Measurements from ENCODE around the gene ASPSCR1.

Gene ASPSCR1

GRCh38 chr17:81977211-81977808 is at the start of gene ASPSCR1:
ASPSCR1 (plus strand) TSS chr17:81977629; CDS start chr17:81977647, 18 bp downstream.
- DNase-seq, result peak; percentile 89 to 90

DNA sequence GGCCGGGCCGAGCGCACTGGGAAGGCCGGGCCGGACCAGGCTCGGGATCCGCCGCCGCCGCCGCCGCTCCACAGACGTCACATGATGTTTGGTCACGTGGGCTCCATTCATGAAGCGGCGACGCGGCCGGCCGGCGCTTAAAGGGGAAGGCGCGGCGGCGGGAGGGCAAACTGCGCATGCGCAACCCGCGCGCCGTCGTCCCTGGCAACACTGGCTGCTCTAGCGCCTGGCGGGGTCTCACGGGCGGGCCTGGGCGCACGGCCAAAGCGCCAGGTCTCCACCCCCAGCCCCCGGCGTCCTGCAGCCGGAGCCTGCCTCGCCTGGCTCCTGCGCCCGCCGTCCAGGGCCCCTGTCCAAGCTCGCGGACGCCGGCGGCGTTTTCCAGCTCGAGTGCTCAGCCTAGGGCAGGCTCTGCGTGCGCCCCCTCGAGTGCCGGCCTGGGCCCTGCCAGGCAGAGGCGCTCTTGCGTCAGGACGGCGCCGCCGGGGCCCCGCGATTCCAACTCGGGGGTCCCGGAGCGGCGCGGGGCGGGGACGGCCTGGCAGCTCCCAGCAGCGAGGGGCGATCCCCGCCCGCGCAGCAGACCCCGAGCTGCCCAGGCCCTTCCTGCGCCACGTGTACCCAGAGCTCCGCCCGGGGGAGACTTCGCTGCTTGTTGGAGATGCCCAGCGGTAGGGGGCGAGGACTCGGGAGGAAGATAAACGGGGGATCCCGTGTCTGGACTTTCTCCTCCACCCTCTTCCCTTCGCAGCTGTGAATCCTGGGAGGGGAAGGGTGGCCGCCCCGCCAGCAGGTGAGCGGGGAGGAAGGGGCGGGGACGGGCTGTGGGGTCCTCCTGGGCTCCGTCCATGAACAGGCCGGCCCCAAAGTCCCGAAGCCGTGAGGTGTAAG is 49.5 kb upstream of the ASPSCR1 start, which contains the start of gene MAFG:
Gene MAFG, minus strand, starts transcription at position 83 of the 891 bp plus-strand sequence. CDS start 4,550 bp downstream, outside the sequence.
- peak; percentile 91 for DNase-seq

DNA sequence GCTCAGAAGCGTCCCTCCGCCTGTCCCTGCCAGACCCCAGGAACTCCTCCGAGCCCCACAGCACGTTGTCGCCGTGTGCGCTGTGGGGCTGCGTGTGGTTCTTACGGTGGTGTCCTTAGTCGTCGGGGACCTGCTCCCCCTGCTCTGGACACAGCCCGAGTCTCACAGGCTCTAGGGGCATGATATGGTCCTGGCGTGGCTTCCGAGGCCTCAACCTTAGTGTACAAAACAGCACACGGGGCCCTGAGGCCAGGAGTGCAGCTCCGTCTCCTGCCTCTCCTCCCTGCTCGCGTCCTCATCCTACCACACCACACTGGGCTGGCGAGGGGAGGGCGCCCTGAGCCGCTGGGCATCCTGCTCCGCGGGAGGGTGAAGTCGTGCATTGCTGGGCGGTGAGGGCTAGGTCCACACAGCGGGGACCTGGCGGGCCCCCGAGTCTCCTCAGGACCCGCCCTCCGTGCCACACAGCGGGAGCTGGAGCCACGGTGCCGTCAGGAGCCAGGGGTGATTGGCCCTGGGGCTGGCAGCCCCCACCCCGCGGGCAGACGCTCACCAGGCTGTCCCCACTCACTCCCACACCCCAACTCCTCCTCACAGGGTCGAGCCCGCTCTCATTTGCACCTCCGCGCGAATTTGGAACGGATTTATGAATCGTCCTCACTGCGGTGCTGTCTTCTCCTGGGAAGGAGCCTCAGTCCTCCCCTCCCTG is 48.7 kb upstream of the ASPSCR1 start:
- no peak for DNase-seq

GRCh38 chr17:81929253-81930141 is 47.9 kb upstream of the ASPSCR1 start:
- DNase-seq, result no peak

- DNase-seq, result no peak
Observed at GRCh38 chr17:81930142-81931125, 47.0 kb upstream of the ASPSCR1 start.

- no peak for DNase-seq
Observed at GRCh38 chr17:81931189-81931556, 46.3 kb upstream of the ASPSCR1 start.

DNA sequence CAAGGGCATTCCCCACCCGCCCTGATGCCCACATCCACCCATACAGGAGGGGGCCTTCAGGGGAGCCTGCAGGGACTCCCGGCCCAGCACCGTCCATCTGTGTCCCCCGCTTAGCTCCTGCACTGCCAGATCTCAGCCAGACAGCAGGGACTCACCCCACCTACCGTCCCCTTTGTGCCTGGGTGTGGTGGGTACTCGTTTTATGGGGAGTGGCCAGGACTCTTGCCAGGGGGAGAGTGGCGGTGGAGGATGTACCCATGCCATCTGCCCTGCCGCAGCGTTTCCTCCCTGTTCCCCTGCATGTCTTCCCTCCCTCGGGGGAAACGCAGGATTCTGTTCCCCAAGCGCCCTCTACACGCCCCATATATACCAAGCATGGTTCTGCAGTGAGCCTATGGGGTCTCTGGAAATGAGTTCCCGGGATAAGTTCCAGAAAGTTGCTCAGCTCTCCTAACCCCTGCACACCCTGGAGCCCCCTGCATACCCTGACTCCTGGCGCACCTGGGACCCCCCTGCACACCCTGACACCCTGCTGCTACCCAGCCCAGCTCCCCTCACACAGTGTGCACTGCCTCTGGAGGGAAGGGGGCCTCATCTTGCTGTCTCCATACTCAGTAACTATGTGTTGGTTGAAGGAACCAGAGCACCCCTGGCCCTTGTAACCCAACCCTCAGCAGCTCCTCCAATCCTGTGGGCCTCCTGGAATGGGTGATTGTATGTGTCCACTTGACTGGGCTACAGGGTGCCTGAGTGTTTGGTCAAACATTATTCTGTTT is 45.7 kb upstream of the ASPSCR1 start:
- DNase-seq, result no peak

DNA sequence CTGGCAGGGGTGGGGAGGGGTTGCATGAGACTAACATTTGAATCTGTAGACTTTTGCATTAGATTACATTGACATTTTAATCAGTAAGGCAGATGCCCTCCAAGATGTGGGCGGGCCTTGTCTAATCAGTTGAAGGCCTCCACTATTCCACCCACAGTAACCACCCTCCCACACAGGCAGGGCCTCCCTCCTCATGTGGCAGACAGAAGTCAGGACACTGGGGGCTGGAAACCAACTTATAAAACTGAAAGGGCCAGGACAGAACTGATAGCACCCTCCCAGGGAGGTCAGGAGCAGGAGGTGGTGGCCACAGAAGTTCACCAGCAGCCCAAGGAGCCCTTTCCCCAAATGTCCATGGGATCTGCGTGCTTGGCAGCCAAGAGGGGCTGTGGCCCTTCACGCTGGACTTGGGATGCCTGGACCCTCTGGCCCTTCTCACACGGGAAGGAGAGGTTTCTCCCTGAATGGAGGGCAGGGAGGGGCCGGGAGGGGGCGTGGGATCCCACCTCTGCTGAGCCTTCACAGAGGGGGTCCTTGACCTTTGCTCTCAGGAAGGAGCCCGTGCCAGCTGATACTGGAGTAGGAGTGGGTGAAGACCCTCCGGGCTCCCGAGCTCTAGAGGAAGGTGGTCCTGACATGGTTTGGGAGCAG is 45.0 kb upstream of the ASPSCR1 start:
- DNase-seq, result no peak

DNA sequence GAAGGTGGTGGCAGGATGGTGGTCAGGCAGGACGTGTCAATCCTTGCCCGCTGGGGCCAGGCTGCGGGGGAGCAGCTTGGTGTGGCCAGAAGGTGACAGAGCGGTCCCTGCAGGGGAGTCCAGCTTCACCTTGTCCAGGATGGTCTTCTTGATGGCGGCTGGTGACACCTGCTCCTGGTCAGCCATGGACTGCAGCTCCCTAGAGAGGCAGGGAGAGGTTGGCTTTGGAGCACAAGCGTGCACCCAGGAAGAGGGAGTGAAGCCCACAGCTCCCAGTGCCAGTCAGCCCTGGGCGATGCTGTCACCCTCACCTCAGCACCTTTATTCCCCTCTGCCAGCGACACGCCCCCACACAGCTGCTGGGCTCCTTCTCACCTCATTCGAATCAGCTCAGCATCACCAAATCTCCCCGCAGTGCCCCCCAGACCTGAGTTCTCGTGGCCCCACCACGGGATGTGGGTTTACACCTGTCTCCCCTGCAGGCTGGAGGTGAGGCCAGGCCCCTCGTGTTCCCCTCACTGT is 44.2 kb upstream of the ASPSCR1 start:
- DNase-seq, result no peak

DNA sequence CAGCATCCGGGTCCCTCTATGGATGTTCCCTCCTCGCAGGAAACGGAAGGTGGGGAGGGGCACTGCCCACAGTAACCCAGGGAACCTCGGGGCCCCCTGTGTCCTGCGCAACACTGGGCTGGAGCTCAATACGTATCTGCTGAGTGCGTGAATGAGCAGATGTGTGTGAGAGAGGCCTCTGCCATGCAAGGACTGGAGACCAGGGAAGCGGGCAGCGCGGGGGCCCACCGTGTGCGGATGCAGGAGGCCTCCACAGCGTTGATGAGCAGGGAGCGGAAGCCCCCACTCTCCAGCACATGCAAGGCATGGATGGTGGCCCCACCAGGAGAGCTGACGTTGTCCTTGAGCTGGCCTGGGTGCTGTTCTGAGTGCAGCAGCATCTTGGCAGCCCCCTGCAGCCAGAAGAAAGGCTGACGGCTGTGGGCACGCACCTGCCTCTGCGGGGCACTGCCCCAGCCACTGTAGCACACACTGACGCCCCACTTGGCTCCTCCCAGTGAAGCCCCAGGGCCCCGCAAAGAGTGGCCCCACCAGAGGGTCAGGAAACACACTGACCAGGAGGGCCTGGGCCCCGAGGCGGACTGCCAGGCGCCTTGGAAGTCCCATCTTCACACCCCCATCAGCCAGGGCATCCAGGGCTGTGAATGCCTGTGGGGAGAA is 43.2 kb upstream of the ASPSCR1 start:
- DNase-seq, result no peak

- no peak for DNase-seq
Observed at GRCh38 chr17:81934850-81935708, 42.4 kb upstream of the ASPSCR1 start.

GRCh38 chr17:81935709-81936084 is 41.7 kb upstream of the ASPSCR1 start:
- DNase-seq, result no peak

- DNase-seq, result no peak
Observed at GRCh38 chr17:81939218-81939617, 38.2 kb upstream of the ASPSCR1 start.

DNA sequence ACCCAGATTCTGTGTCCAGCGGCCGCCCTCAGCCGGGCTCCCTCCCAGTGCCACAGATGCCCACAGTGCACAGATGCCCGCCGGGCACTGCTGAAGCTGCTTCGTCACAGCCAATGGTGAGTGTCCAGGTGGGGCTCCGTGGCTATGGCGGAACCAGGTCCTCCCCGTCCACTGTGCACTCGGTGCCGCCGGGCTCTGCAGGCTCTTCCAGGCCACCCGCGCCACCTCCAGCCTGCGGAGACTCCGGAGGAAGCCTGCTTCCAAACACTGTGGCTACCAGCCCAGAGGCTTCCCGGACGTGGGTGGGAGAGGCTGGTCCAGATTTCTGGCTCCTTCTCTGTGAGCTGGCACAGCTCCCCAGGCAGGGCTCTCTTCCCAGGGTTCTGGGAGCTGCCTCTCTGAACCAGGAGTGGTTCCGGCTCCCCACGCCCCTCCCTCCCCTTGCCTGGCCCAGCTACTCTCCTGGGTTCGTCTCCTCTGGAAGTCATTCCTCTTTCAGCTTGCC is 37.5 kb upstream of the ASPSCR1 start:
- DNase-seq, result no peak

DNA sequence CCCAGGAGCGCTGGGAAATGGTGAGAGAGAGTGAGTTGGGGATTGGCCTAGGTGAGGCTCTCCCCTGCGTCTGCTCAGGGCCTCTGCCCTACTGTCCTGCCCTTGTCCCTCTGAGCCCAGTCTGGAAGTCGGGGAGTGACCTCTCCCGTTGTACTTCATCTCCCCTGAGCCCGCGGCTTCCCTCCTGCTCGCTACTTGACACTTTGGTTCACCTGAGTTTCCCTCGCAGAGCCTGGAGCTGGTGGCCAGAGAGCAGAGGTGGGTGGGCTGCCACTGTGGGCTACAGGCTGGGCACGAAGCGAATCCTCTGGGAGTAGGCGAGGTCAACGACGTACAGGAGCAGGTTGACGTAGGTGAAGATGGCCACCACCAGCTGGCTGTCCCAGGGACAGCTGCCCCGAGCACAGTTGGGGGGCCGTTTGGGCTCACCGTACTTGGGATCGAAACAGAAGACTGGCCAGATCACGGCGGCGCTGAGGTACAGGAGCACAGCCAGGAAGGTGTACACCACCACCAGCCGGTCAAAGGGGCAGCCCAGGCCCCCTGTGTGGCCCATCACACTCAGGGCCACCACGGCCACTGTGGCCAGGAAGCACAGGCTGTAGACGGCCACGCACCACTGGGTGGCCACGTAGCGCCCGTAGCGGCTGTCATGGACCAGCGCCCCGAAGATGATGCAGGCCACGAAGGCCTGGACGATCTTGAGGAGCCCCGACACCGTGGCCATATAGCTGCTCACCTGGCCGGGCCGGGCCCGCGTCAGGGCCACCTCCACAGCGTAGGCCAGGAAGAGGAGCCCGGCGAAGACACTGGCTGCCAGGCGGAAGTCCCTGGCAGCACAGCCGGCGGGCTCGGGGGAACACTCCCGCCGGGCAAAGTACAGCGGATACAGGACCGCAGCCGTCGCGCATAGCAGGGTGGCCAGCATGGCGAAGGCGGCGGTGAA is 36.6 kb upstream of the ASPSCR1 start:
- DNase-seq, result no peak

GRCh38 chr17:81941484-81942166 is 35.8 kb upstream of the ASPSCR1 start:
- no peak for DNase-seq
